GM23338 (cell line): ENCODE data around the gene PPP1CB. TPM values are rescaled to one million over a fixed set of nuclear protein-coding genes. Genes with fewer than 3 reads are reported as not detected.
"Not testable (repeated sequence)": the region's sequence is repeated elsewhere in the genome, so short reads cannot be mapped to it uniquely, and the experiment has no call there.

Source experiments
- ATAC-seq: fragments of 200-7000 bp; cut with Tn5 transposase; 3 replicates; pipeline ENCODE4 v1.9.1; 2020
- DNase-seq: peaks from one replicate; pipeline ENCODE4 v3.0.0-alpha.2; 2015; ENCODE audit warnings: low spot score
- H2AFZ ChIP-seq: fragments of 200-600 bp; sonication (generic); 2 replicates; pipeline ENCODE4 v1.8.0; 2016; ENCODE audit warnings: antibody characterized with exemption, mild to moderate bottlenecking, moderate library complexity
- H3F3A ChIP-seq: fragments of 200-600 bp; sonication (generic); replicated peaks from 2 replicates; pipeline ENCODE4 v1.8.0; 2017; ENCODE audit warnings: antibody characterized with exemption, mixed run types, low read depth
- H3K27ac ChIP-seq: fragments of 200-600 bp; sonication (generic); 2 replicates; pipeline ENCODE4 v1.6.1; 2016; ENCODE audit warnings: low read depth
- H3K27me3 ChIP-seq: fragments of 200-600 bp; sonication (generic); 2 replicates; pipeline ENCODE4 v1.8.0; 2016; ENCODE audit warnings: mild to moderate bottlenecking, mixed run types, moderate library complexity; ENCODE audit not compliant: insufficient read depth
- H3K36me3 ChIP-seq: fragments of 200-600 bp; sonication (generic); 2 replicates; pipeline ENCODE4 v1.8.0; 2016; ENCODE audit warnings: mild to moderate bottlenecking; ENCODE audit not compliant: insufficient read depth
- H3K4me1 ChIP-seq: fragments of 200-600 bp; sonication (generic); 2 replicates; pipeline ENCODE4 v1.8.0; 2016; ENCODE audit warnings: mild to moderate bottlenecking, moderate library complexity; ENCODE audit not compliant: insufficient read depth
- H3K4me2 ChIP-seq: fragments of 200-600 bp; sonication (generic); 2 replicates; pipeline ENCODE4 v1.7.1; 2017; ENCODE audit warnings: mixed run types
- H3K4me3 ChIP-seq: fragments of 200-600 bp; sonication (generic); 2 replicates; pipeline ENCODE4 v1.6.1; 2016; ENCODE audit warnings: mixed run types
- H3K79me2 ChIP-seq: fragments of 200-600 bp; sonication (generic); replicated peaks from 2 replicates; pipeline ENCODE4 v1.8.0; 2017; ENCODE audit warnings: mild to moderate bottlenecking; ENCODE audit not compliant: insufficient read depth
- H3K9me2 ChIP-seq: fragments of 200-600 bp; sonication (generic); 2 replicates; pipeline ENCODE4 v1.8.0; 2017; ENCODE audit not compliant: insufficient read depth
- H4K20me1 ChIP-seq: fragments of 200-600 bp; sonication (generic); replicated peaks from 2 replicates; pipeline ENCODE4 v1.8.0; 2017; ENCODE audit warnings: mild to moderate bottlenecking; ENCODE audit not compliant: insufficient read depth
- H3K27ac Mint-ChIP-seq: 2 replicates; pipeline ENCODE4 v1.8.0; 2020; ENCODE audit warnings: inconsistent platforms, mild to moderate bottlenecking, moderate library complexity, mixed read lengths
- H3K27me3 Mint-ChIP-seq: 3 replicates; pipeline ENCODE4 v1.8.0; 2022; ENCODE audit warnings: low read depth, mild to moderate bottlenecking, moderate library complexity, mixed read lengths, inconsistent platforms; ENCODE audit not compliant: insufficient read depth, poor library complexity
- H3K36me3 Mint-ChIP-seq: 3 replicates; pipeline ENCODE4 v1.8.0; 2021; ENCODE audit warnings: low read depth, mild to moderate bottlenecking, inconsistent platforms, moderate library complexity, mixed read lengths
- H3K4me1 Mint-ChIP-seq: 3 replicates; pipeline ENCODE4 v1.8.0; 2020; ENCODE audit warnings: mild to moderate bottlenecking, inconsistent platforms, mixed read lengths
- H3K4me3 Mint-ChIP-seq: 3 replicates; pipeline ENCODE4 v1.8.0; 2021; ENCODE audit warnings: moderate library complexity, mild to moderate bottlenecking, inconsistent platforms, mixed read lengths
- H3K9me3 Mint-ChIP-seq: 3 replicates; pipeline ENCODE4 v1.8.0; 2020; ENCODE audit warnings: moderate library complexity, mild to moderate bottlenecking, inconsistent platforms, mixed read lengths
- CREB1 ChIP-seq: fragments of 250-450 bp; sonication (Bioruptor Pico); IDR thresholded peaks from 2 replicates; pipeline ENCODE4 v1.5.0; 2020; ENCODE audit warnings: low read depth, mild to moderate bottlenecking, moderate library complexity
- EZH2 ChIP-seq: fragments of 200-600 bp; sonication (generic); IDR thresholded peaks from one replicate; pipeline ENCODE4 v1.8.0; 2017; ENCODE audit warnings: antibody characterized with exemption, mild to moderate bottlenecking, low read depth; ENCODE audit not compliant: unreplicated experiment
- EZH2phosphoT487 ChIP-seq: fragments of 200-600 bp; sonication (generic); IDR thresholded peaks from one replicate; pipeline ENCODE4 v1.8.1; 2018; ENCODE audit warnings: antibody characterized with exemption; ENCODE audit not compliant: unreplicated experiment
- JUNB ChIP-seq: IDR thresholded peaks from one replicate; pipeline ENCODE4 v1.6.1; 2016; ENCODE audit warnings: antibody characterized with exemption; ENCODE audit not compliant: unreplicated experiment
- POLR2AphosphoS5 ChIP-seq: IDR thresholded peaks from 2 replicates; pipeline ENCODE4 v1.6.1; 2016; ENCODE audit warnings: antibody characterized with exemption, low read depth
- STAT1 ChIP-seq: IDR thresholded peaks from one replicate; pipeline ENCODE4 v1.6.1; 2016; ENCODE audit warnings: antibody characterized with exemption; ENCODE audit not compliant: unreplicated experiment
- ZNF114 ChIP-seq: fragments of 250-450 bp; sonication (Bioruptor Pico); IDR thresholded peaks from 2 replicates; pipeline ENCODE4 v1.5.0; 2020; ENCODE audit warnings: mild to moderate bottlenecking, moderate library complexity
- ZNF331 ChIP-seq: fragments of 250-450 bp; sonication (Bioruptor Pico); IDR thresholded peaks from 2 replicates; pipeline ENCODE4 v1.5.0; 2020; ENCODE audit warnings: low read depth, mild to moderate bottlenecking, moderate library complexity
- polyA plus RNA-seq: library from polyadenylated mRNA; unstranded; fragments of >200 nt; fragmentation: Nextera tagmentation; extraction: Ambion mirVana; gene quantifications from 2 replicates; pipeline ENCODE4 v1.2.1, GENCODE V29; 2016
- total RNA-seq: library from RNA; depleted of rRNA; stranded (reverse); fragments of >200 nt; shearing (Covaris generic); gene quantifications from 2 replicates; pipeline ENCODE4 v1.2.3, GENCODE V29; 2014
- TF ChIP-seq, protein P1 (sequence below): IDR thresholded peaks from 2 replicates; pipeline ENCODE4 v1.6.1; 2016; ENCODE audit warnings: antibody characterized with exemption

The PPP1CB gene
- total and polyA plus RNA-seq, 2 experiments from 2014 or later, result 103 to 118 TPM

- not testable (repeated sequence) for H3K4me1 Mint-ChIP-seq, H3K27ac Mint-ChIP-seq, H3K27ac ChIP-seq, H3K4me2 ChIP-seq, ATAC-seq, H3K4me3 ChIP-seq, H3F3A ChIP-seq, H2AFZ ChIP-seq, H4K20me1 ChIP-seq, H3K36me3 ChIP-seq, H3K9me2 ChIP-seq, H3K27me3 Mint-ChIP-seq, H3K4me1 ChIP-seq, H3K79me2 ChIP-seq, H3K4me3 Mint-ChIP-seq, H3K27me3 ChIP-seq, DNase-seq
- Mint-ChIP-seq H3K36me3 (peaks cover 11% of the 10 kb centered on the region; the same call in 2 of the 3 replicates), H3K9me3 (peaks cover 22% of the 10 kb centered on the region)
These were observed 9.0 kb upstream of the PPP1CB start for GRCh38 chr2:28742619-28743018.

DNA sequence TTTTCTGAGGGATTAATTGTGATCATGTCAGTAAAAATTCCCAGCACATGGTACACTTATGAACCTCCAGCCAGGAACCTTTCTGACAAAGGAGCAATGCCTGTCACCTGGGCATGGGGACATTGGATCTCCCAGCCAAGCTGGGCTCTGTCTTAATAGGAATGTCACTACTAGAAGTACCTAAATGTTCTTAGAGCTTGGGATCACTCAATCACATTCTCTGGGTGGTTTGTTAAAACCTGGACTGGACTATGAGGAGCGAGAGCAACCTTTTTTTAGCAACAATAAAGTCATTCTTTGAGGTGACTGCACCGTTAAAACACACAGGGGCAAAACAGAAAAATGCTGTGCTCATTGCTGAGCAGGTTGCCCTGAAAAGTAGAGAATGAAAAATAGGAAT, 6.4 kb upstream of the PPP1CB start:
- peaks cover 2% of the 10 kb centered on the region for H3K27me3 Mint-ChIP-seq
- Histone ChIP-seq H3K9me2 (no peaks in the 10 kb centered on the region; the same call in 1 of the 2 replicates), H3K4me1 (no peaks in the 10 kb centered on the region), H3K27me3 (no peaks in the 10 kb centered on the region), H3K4me3 (no peak overlapping the region), H2AFZ (no peak overlapping the region), H3K27ac (no peak overlapping the region), H3K36me3 (no peaks in the 10 kb centered on the region), H3F3A (no peaks in the 10 kb centered on the region), H4K20me1 (no peaks in the 10 kb centered on the region), H3K4me2 (no peak overlapping the region), H3K79me2 (no peaks in the 10 kb centered on the region)
- H3K9me3 Mint-ChIP-seq, result 0 out of 3 replicates have a peak, but pooled peaks cover under 1% of the 10 kb centered on the region
- no peak overlapping the region for H3K4me3 Mint-ChIP-seq
- no peak for TF ChIP-seq EZH2
- no peak for TF ChIP-seq ZNF114 (CRISPR knock-in tag)
- TF ChIP-seq POLR2AphosphoS5, result no peak
- TF ChIP-seq, protein P1, sequence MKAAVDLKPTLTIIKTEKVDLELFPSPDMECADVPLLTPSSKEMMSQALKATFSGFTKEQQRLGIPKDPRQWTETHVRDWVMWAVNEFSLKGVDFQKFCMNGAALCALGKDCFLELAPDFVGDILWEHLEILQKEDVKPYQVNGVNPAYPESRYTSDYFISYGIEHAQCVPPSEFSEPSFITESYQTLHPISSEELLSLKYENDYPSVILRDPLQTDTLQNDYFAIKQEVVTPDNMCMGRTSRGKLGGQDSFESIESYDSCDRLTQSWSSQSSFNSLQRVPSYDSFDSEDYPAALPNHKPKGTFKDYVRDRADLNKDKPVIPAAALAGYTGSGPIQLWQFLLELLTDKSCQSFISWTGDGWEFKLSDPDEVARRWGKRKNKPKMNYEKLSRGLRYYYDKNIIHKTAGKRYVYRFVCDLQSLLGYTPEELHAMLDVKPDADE, result no peak
- TF ChIP-seq JUNB, result no peak
- TF ChIP-seq STAT1, result no peak
- ATAC-seq, result no peak
- H3K27ac Mint-ChIP-seq, result no peak overlapping the region
- H3K36me3 Mint-ChIP-seq, result no peaks in the 10 kb centered on the region
- no peak for DNase-seq
- peaks cover 1% of the 10 kb centered on the region; the same call in 2 of the 3 replicates for H3K4me1 Mint-ChIP-seq

DNA sequence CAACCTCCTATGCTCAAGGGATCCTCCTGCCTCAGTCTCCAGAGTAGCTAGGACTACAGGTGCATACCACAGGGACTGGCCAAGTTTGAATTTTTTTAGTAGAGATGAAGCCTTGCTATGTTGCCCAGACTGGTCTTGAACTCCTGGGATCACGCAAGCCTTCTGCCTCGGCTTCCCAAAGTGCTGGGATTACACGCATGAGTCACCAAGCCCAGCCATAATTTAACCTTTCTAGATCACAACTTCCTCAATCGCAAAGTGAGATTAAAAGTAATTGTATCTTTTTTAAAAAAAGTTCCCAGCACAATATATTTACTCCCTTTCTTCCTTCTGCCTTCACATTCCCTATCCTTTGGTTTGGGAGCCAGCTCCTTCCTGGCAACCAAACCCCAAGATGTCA, 5.8 kb upstream of the PPP1CB start:
- no peak for DNase-seq
- TF ChIP-seq ZNF331 (CRISPR knock-in tag) (no peak), JUNB (no peak), EZH2phosphoT487 (no peak), CREB1 (CRISPR knock-in tag) (no peak), ZNF114 (CRISPR knock-in tag) (no peak), EZH2 (no peak)
- TF ChIP-seq, protein P1, result no peak

More for the DNA sequence above, 5.8 kb upstream of the PPP1CB start:
- Histone ChIP-seq H3K4me1 (peaks cover 4% of the 10 kb centered on the region), H3K4me2 (no peak overlapping the region), H3K9me2 (no peaks in the 10 kb centered on the region; the same call in 1 of the 2 replicates), H2AFZ (no peak overlapping the region), H3K4me3 (no peak overlapping the region), H3K27ac (no peak overlapping the region), H3F3A (no peaks in the 10 kb centered on the region), H3K27me3 (0 out of 2 replicates have a peak, but pooled peaks cover 5% of the 10 kb centered on the region), H4K20me1 (no peaks in the 10 kb centered on the region), H3K36me3 (no peaks in the 10 kb centered on the region), H3K79me2 (no peaks in the 10 kb centered on the region)
- H3K27me3 Mint-ChIP-seq, result peaks cover 2% of the 10 kb centered on the region
- H3K36me3 Mint-ChIP-seq, result no peaks in the 10 kb centered on the region
- no peaks in the 10 kb centered on the region for H3K9me3 Mint-ChIP-seq
- H3K27ac Mint-ChIP-seq, result no peak overlapping the region
- peaks cover 8% of the 10 kb centered on the region; the same call in 2 of the 3 replicates for H3K4me1 Mint-ChIP-seq
- no peak for ATAC-seq
- no peak overlapping the region for H3K4me3 Mint-ChIP-seq
